Activated CD4-positive, alpha-beta T cell treated with anti-CD3 and anti-CD28 coated beads for 48 hours (primary cell): ENCODE data around the gene TCTN1.

Source experiments
- DNase-seq: peaks from one replicate; pipeline ENCODE4 v3.0.0-alpha.2; 2020

Gene TCTN1

DNA sequence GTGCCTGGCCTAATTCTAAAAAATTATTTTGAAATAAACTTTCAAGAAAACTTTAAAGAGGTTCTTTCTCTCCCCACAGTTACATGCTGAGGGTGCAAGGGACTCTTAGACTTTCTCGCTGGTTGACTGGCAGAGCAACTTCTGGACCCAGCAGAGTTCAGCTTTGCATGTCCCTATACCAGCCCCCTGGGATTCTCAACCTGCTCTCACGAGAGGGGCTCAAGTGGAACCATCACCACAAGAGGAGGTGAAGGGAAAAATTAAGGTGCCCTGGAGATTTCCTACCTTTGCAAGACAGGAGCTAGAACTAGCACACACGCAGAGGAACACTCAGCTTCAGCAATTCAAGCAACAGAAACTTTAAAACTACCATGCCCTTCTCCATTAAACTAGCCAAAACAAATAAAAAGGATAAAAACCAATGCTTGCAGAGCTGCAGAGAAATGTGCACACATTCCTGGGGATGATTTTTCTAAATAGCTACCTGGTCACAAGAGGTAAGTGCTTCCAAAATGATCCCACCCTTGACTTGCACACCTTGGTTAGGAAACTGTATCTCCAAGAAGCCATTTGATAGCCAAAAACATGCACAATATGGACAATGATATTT is 72.5 kb downstream of the TCTN1 start:
- DNase-seq, result no peak

DNA sequence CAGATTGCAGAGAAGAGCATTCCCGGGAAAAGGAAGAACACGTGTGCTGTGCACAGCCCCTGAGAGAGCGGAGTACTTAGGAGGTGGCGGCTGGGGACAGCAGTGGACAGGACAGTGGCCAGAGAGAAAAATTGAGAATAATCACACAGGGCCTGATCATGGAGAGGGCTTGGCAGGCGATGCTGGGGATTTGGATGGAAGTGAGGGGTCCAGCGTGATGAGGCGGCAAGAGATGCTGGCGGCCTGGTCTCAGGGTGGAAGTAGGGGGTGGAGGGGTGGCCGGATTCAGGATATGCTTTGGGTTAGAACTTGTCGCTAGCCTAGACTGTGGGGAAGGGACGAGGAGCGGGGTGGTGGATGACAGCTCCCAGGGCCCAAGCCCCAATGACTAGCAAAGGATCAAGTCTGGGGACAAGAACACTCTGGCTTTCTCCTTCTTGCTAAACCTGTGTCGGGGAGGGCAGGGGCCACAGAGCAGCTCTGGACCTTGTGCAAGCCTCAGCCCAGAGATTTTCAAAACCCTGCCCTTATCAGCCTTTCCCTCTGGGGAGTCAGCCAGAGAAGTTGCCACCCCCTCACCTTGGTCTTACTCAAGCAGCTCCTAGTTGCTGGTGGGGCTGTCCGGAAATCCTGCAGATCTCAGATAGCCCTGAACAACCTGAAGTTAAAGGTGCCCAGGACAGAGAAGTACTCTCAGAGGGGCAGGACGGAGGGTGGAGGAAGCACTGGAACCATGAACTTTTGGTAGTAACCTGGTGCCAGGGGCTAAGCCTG is 73.7 kb downstream of the TCTN1 start:
- no peak for DNase-seq

DNA sequence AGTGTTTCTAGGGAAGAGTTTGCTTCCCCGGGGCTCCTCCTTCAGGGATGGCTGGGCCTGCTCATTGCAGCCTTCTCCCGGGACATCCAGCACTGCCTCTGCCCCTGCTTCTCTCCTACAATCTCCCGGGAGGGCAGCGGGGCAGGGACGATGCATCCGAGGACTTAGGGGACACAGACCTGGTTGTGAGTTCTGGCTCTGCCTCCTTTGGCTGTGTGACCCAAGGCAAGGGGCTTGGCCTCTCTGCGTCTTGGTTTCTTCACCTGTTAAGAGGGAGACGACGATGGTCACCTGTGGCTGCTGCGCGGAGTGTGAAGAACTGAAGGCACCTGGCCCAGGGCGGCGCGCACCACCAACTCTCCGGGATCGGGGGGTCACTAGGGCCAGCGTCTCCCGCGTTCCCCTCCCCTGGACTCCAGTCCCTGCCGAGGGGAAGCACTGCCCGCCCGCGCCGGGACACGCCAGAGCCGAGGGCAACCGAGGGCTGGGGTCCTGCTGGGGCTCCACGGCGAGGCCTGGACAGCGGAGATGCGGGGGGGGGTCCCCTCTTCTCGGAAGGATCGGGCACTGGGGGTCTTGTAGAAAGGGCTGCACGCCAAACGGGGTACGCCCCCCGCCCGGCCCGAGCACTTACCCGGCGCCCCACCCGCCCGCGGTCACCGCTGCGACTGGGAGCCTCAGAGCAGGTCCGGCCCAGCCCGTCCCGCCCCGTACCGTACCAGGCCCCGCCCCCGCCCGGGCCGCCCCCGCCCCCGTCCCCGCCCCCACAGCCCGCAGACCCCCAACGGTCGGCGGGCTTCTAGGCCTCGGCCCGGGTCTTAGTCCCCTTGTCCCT is 74.7 kb downstream of the TCTN1 start, which contains the start of gene HVCN1:
Gene HVCN1 (minus strand): TSS at position 670 of the 835 bp plus-strand sequence. CDS start 5,870 bp downstream, outside the sequence.
- DNase-seq, result peak; percentile 31

DNA sequence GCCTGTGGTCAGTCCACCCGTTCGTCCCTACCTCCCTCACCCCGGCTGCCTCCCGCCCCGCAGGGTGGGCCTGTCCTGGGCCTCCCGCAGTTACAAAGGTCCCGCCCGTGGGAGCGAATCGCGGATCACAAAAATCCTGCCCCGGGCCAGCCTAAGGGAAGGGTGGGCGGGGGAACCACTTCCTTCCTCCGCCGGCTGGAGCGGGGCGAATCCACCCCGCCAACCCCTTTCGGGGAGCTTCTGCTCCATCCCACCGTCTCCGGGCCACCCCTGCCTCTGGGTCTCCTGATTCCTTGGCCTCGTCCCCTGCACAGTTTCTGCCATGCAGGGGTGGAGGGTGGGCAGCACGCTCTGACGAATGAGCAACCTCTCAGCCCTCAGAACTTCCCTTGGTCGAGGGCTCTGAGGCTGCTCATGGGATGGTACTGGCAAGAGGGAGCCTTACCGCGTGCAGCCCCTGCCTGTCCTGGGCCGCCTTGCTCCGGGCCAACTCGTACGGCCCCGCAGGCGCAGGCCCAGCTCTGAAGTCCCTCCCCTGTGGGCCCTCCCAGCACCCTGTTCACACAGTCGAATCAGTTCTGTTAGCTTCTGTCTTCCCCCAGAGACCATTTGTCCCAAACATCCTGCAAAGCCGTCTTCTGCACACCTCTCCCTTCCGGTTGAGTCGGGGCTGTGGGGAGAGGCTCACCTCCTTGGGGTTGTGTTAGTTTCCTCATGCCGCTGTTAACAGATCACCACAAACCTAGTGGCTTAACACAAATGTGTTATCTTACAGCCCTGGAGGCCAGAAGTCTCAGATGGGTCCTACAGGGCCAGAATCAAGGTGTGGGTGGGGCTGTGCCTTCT is 75.6 kb downstream of the TCTN1 start:
- peak; percentile 52 for DNase-seq

DNA sequence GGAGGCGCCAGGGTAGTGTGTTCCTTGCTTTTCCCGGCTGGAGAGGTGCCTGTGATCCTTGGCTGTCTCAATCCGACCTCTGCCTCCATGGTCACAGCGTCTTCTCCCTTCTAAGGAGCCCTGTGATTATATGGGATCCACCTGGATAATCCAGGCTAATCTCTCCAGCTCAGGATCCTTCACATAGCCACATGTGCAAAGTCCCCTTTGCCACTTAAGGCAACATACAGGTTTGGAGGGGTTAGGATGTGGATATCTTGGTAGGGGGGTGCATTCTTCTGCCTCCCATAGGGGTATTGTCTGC is 76.2 kb downstream of the TCTN1 start:
- DNase-seq, result no peak

DNA sequence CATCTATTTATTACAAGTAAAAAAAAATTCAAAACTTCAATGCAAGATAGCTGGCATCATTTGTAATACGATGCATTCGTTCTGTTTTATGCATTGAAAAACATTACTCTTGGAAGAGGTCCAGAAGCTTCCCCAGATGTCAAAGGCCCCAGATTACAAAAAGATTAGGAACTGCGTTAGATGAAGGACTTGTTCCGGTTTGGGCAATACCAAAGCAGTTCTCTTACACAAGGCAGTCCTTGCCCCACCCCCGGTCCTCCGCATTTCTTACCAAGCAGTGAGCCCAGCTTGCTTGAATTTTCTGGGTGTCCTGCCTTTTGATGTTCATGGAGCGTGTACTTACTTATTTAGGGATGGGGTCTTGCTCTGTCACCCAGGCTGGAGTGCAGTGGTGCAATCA is 79.8 kb downstream of the TCTN1 start:
- no peak for DNase-seq

DNA sequence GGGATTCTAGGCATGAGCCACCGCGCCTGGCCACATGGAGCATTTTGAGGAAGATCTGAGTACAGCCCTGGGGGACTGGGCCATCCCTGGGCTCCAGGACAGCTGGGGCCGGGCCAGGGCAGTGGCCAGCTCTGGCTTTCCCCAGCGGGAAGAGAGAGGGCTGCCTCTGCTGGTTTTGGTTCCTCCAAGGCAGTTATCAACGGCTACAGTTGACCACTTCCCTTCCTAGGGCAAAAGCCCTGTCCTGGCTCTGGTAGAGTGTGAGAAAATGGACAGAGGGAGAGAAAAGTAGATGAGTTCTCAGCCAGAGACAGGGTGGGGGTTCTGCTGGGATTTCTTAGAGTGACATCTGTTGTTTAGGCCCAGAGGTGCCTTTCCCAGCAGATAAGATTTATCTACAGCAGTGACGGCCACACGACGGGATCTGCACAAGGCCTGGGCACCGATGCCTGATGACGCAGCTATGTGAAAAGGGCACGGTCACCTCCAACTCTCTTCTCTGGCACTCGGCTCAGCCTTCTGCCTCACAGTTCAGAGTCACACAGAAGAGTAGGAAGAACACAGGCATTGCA is 80.5 kb downstream of the TCTN1 start:
- no peak for DNase-seq

DNA sequence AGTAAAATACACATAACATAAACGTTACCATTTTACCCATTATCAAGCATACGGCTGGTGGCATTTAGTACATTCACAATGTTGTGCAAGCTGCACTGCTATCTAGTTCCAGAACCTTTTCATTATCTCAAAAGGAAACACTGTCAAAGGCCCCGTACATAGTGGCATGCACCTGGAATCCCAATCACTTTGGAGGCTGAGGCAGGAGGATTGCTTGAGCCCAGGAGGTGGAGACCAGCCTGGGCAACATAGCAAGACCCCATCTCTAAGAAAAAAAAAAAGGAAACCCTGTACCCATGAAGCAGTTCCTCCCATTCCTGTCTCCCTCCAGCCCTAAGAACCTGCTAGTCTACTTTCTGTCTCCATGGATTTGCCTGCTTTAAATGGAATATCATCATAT is 82.4 kb downstream of the TCTN1 start:
- DNase-seq, result no peak

DNA sequence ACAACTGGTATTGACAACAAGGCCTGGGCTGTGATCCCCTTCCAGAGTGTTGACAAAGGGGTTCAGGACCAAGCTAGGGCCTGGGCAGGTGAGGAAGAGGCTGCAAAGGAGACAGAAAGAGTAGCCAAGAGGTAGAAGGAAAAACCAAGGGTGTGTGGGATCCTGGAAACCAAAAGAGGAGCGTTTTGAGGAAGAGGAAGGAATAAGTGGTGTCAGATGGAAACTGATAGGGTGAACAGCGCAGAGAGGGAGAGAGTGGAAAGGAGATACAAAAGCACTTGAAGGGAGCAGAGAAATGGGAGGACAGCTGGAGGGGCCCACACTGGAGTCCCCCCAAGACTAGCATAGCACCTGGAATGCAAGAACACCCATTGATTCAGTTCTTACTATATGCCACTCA is 83.3 kb downstream of the TCTN1 start:
- DNase-seq, result no peak

DNA sequence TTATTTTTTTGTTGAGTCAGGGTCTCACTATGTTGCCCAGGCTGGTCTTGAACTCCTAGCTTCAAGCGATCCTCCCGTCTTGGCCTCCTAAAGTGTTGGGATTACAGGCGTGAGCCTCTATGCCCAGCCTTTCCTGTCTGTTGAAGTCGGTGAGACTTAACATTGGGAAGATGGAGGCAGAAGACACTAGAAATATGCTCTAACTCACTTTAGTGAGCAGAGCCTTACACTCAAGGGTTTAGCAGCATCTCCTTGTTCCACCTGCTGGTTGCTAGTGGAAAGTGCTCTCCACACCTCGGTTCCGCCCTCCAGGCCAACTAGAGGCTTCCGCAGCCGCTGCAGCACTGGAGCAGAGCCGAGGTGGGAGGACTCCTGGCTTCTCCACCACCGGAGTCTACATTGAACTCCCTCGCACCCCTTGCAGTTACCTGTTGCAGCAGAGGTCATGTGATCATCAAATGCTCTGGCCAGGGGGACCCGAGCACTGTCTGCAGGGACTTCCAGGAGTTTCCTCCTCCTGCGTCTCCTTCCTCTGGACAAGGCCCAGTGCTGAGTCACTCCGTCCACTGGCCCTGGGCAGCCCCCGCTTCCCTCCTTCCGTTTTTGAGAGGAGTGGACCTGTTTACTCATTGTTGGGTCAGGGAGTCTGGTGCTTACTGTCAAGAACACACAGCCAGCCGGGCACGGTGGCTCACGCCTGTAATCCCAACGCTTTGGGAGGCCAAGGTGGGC is 84.4 kb downstream of the TCTN1 start:
- DNase-seq, result peak; percentile 87
